Measurements from ENCODE around the gene RABGAP1L. TPM values are rescaled to one million over a fixed set of nuclear protein-coding genes. Genes with fewer than 3 reads are reported as not detected.
A peak's percentile ranks its signal among the peaks of the same experiment; 100 is the strongest.

Gene RABGAP1L
- total RNA-seq, 2 donors from 2014 or later, result 148 to 174 TPM

- H3K36me3 ChIP-seq, result no peaks in the 10 kb centered on the region
These were observed 498.1 kb downstream of the RABGAP1L start for GRCh38 chr1:174657411-174657810.

GRCh38 chr1:174657893-174658292 is 498.6 kb downstream of the RABGAP1L start:
- no peak overlapping the region for H3K4me3 ChIP-seq
- no peaks in the 10 kb centered on the region for H3K36me3 ChIP-seq
- H3K27ac ChIP-seq, result no peak overlapping the region
- no peaks in the 10 kb centered on the region for H3K27me3 ChIP-seq
- H3K9me3 ChIP-seq, result no peaks in the 10 kb centered on the region
- no peak for DNase-seq (ENCODE audit: low spot score)
- H3K4me1 ChIP-seq, result peaks cover 0 to 3% of the 10 kb centered on the region in 2 donors
- no peak for TF ChIP-seq CTCF (IDR thresholded peaks at IDR 0.05)

More at GRCh38 chr1:174657411-174657810, 498.1 kb downstream of the RABGAP1L start:
- H3K4me1 ChIP-seq, result peaks cover 0 to 3% of the 10 kb centered on the region in 2 donors
- no peak overlapping the region for H3K27ac ChIP-seq
- no peaks in the 10 kb centered on the region for H3K27me3 ChIP-seq
- no peak overlapping the region for H3K4me3 ChIP-seq
- no peak for DNase-seq (ENCODE audit: low spot score)
- no peak for TF ChIP-seq CTCF (IDR thresholded peaks at IDR 0.05)
- H3K9me3 ChIP-seq, result no peaks in the 10 kb centered on the region

GRCh38 chr1:174659823-174660222 is 500.5 kb downstream of the RABGAP1L start:
- no peak for DNase-seq (ENCODE audit: low spot score)
- no peaks in the 10 kb centered on the region for H3K27me3 ChIP-seq
- H3K4me1 ChIP-seq, result no peaks in the 10 kb centered on the region
- no peak overlapping the region for H3K4me3 ChIP-seq
- H3K27ac ChIP-seq, result peak overlapping the region; percentile 47 to 77
- no peaks in the 10 kb centered on the region for H3K9me3 ChIP-seq
- H3K36me3 ChIP-seq, result no peaks in the 10 kb centered on the region
- no peak for TF ChIP-seq CTCF (IDR thresholded peaks at IDR 0.05)

- TF ChIP-seq CTCF (IDR thresholded peaks at IDR 0.05), result no peak
- DNase-seq (ENCODE audit: low spot score), result no peak
- Histone ChIP-seq H3K4me1 (no peaks in the 10 kb centered on the region), H3K27me3 (no peaks in the 10 kb centered on the region), H3K9me3 (no peaks in the 10 kb centered on the region), H3K36me3 (no peaks in the 10 kb centered on the region), H3K27ac (peak overlapping the region; percentile 47 to 77), H3K4me3 (no peak overlapping the region)
These were observed 501.2 kb downstream of the RABGAP1L start for GRCh38 chr1:174660476-174660875.

GRCh38 chr1:174663358-174663757 is 504.0 kb downstream of the RABGAP1L start:
- Histone ChIP-seq H3K4me1 (no peaks in the 10 kb centered on the region), H3K27ac (no peak overlapping the region), H3K36me3 (no peaks in the 10 kb centered on the region), H3K9me3 (no peaks in the 10 kb centered on the region), H3K4me3 (no peak overlapping the region), H3K27me3 (no peaks in the 10 kb centered on the region)
- no peak for DNase-seq (ENCODE audit: low spot score)
- no peak for TF ChIP-seq CTCF (IDR thresholded peaks at IDR 0.05)

GRCh38 chr1:174666248-174666647 is 506.9 kb downstream of the RABGAP1L start:
- TF ChIP-seq CTCF (IDR thresholded peaks at IDR 0.05), result no peak
- Histone ChIP-seq H3K27ac (no peak overlapping the region), H3K27me3 (no peaks in the 10 kb centered on the region), H3K4me3 (no peak overlapping the region), H3K36me3 (no peaks in the 10 kb centered on the region), H3K9me3 (peaks cover 0 to 19% of the 10 kb centered on the region in 2 donors), H3K4me1 (no peaks in the 10 kb centered on the region)
- no peak for DNase-seq (ENCODE audit: low spot score)
